B cell (primary cell): ENCODE measurements around the gene ZNF598. TPM values are rescaled to one million over a fixed set of nuclear protein-coding genes. Genes with fewer than 3 reads are reported as not detected.

ENCODE experiments used
- ATAC-seq: fragments of 200-7000 bp; cut with Tn5 transposase; one replicate; pipeline ENCODE4 v1.10.0; 2021; ENCODE audit warnings: low read depth, mild to moderate bottlenecking, moderate number of reproducible peaks, moderate library complexity
- CTCF ChIA-PET: fragments of 350-600 bp; sonication (Branson Sonifier 250); formaldehyde crosslinking; loops from one replicate; lab custom pipeline; 2021; ENCODE audit warnings: antibody characterized with exemption, inconsistent platforms; lab: Charles Lee
- POLR2A ChIA-PET: fragments of 350-600 bp; sonication (Branson Sonifier 250); formaldehyde crosslinking; loops from one replicate; lab custom pipeline; 2021; ENCODE audit warnings: antibody characterized with exemption; lab: Charles Lee
- DNase-seq: peaks from one replicate; pipeline ENCODE4 v3.0.0; 2013
- H2AFZ ChIP-seq: 2 replicates; pipeline ENCODE4 v1.6.1; 2012; ENCODE audit warnings: mild to moderate bottlenecking, low read depth, low read length; ENCODE audit not compliant: insufficient read depth, poor library complexity, severe bottlenecking
- H3K27ac ChIP-seq, 2 donors: 1 replicate in 1 of 2; 2 replicates in 1 of 2; pipeline ENCODE4 v1.5.1; 2012 to 2013; ENCODE audit warnings: low read length in 2 of 2, mild to moderate bottlenecking in 2 of 2, moderate library complexity in 1 of 2
- H3K27me3 ChIP-seq, 4 experiments: fragments of 200-600 bp in 1 of 4; sonication (generic) in 1 of 4; replicated peaks in 1 of 4; 1 replicate in 2 of 4; 2 replicates in 2 of 4; pipeline versions ENCODE4 v1.6.1 to v1.7.0; 2013 to 2016; ENCODE audit warnings: low read length in 3 of 4, mild to moderate bottlenecking in 2 of 4, mixed read lengths in 1 of 4, moderate library complexity in 1 of 4; ENCODE audit not compliant: insufficient read depth in 4 of 4, control insufficient read depth in 3 of 4; ENCODE audit errors: control extremely low read depth in 1 of 4
- H3K36me3 ChIP-seq, 2 experiments: replicated peaks in 1 of 2; 1 replicate in 1 of 2; 2 replicates in 1 of 2; pipeline versions ENCODE4 v1.6.1 to v1.7.1; 2013; ENCODE audit warnings: low read length in 1 of 2; ENCODE audit not compliant: insufficient read depth in 2 of 2, control insufficient read depth in 1 of 2; ENCODE audit errors: control extremely low read depth in 1 of 2, extremely low read depth in 1 of 2
- H3K4me1 ChIP-seq, 2 donors: fragments of 200-600 bp in 1 of 2; sonication (generic) in 1 of 2; 1 replicate in 1 of 2; 2 replicates in 1 of 2; pipeline versions ENCODE4 v1.5.1 to v1.6.1; 2013 to 2017; ENCODE audit warnings: low read length in 2 of 2; ENCODE audit not compliant: control insufficient read depth in 2 of 2, insufficient read depth in 2 of 2
- H3K4me2 ChIP-seq: replicated peaks from 2 replicates; pipeline ENCODE3; 2012; ENCODE audit warnings: mild to moderate bottlenecking, low read depth, low read length; ENCODE audit not compliant: poor library complexity, severe bottlenecking
- H3K4me3 ChIP-seq, 5 experiments: fragments of 200-600 bp in 1 of 5; sonication (generic) in 1 of 5; 1 replicate in 3 of 5; 2 replicates in 2 of 5; pipeline versions ENCODE4 v1.5.1 to v1.7.0; 2011 to 2016; ENCODE audit warnings: low read length in 4 of 5, mild to moderate bottlenecking in 4 of 5, low read depth in 2 of 5, control low read depth in 1 of 5, moderate library complexity in 1 of 5; ENCODE audit not compliant: insufficient read depth in 1 of 5; ENCODE audit errors: control extremely low read depth in 1 of 5, extremely low read depth in 1 of 5
- H3K79me2 ChIP-seq: fragments of 200-600 bp; sonication (generic); one replicate; pipeline ENCODE4 v1.6.0; 2016; ENCODE audit warnings: low read length; ENCODE audit not compliant: control insufficient read depth, insufficient read depth
- H3K9ac ChIP-seq: fragments of 200-600 bp; sonication (generic); 2 replicates; pipeline ENCODE4 v1.6.1; 2017; ENCODE audit warnings: mild to moderate bottlenecking, low read length, moderate library complexity
- H3K9me3 ChIP-seq, 3 donors: one replicate each; pipeline versions ENCODE4 v1.6.1 to v1.7.1; 2013; ENCODE audit warnings: low read length in 2 of 3; ENCODE audit not compliant: control insufficient read depth in 2 of 3, insufficient read depth in 1 of 3; ENCODE audit errors: control extremely low read depth in 1 of 3
- H4K20me1 ChIP-seq: 2 replicates; pipeline ENCODE4 v1.6.0; 2012; ENCODE audit warnings: mild to moderate bottlenecking, low read length; ENCODE audit not compliant: insufficient read depth, control insufficient read depth, poor library complexity, severe bottlenecking
- H3K27ac Mint-ChIP-seq: one replicate; pipeline ENCODE4 v1.8.0; 2021; ENCODE audit warnings: mixed read lengths
- H3K27me3 Mint-ChIP-seq: one replicate; pipeline ENCODE4 v1.8.0; 2021; ENCODE audit warnings: mixed read lengths
- H3K4me1 Mint-ChIP-seq: one replicate; pipeline ENCODE4 v1.8.0; 2021; ENCODE audit warnings: mixed read lengths
- H3K4me3 Mint-ChIP-seq: one replicate; pipeline ENCODE4 v1.8.0; 2021; ENCODE audit warnings: mixed read lengths
- H3K9me3 Mint-ChIP-seq: one replicate; pipeline ENCODE4 v1.8.0; 2022; ENCODE audit warnings: mixed read lengths; ENCODE audit not compliant: insufficient read depth
- EZH2 ChIP-seq: IDR thresholded peaks from 2 replicates; pipeline ENCODE4 v1.6.1; 2012; ENCODE audit warnings: borderline replicate concordance, low read depth, mild to moderate bottlenecking, moderate library complexity, low read length; ENCODE audit not compliant: insufficient read depth, poor library complexity, severe bottlenecking
- whole genome bisulfite sequencing: methylation state at CpG from one replicate; pipeline ENCODE4 v1.1.5; 2013; ENCODE audit warnings: missing lambda C conversion rate; ENCODE audit not compliant: insufficient coverage; 5-methylcytosine and 5-hydroxymethylcytosine counted together
- intact Hi-C: fragments of 100-400 bp; cut with micrococcal nuclease; formaldehyde crosslinking; loops from one replicate; pipeline ENCODE4 v1.10.0; 2022
- polyA plus RNA-seq: library from polyadenylated mRNA; depleted of rRNA; stranded (reverse); fragments of >200 nt; gene quantifications from 2 replicates; pipeline ENCODE4 v1.2.3, GENCODE V29; 2012
- total RNA-seq, 2 donors: library from RNA; stranded (reverse); fragments of 120-200 nt in 1 of 2; gene quantifications; 1 replicate in 1 of 2; 2 replicates in 1 of 2; pipeline versions ENCODE4 v1.2.3 to v1.2.4, GENCODE V29; 2013 to 2022
- TF ChIP-seq, protein P1 (sequence below): fragments of 200-600 bp; IDR thresholded peaks from one replicate; pipeline ENCODE4 v1.8.0; 2022; ENCODE audit warnings: antibody characterized with exemption, mild to moderate bottlenecking

ZNF598 gene
- total and polyA plus RNA-seq, 2 donors (not counting 1 experiment from before 2014, with no cell fraction given) = 49.5 to 61.5 TPM

DNA sequence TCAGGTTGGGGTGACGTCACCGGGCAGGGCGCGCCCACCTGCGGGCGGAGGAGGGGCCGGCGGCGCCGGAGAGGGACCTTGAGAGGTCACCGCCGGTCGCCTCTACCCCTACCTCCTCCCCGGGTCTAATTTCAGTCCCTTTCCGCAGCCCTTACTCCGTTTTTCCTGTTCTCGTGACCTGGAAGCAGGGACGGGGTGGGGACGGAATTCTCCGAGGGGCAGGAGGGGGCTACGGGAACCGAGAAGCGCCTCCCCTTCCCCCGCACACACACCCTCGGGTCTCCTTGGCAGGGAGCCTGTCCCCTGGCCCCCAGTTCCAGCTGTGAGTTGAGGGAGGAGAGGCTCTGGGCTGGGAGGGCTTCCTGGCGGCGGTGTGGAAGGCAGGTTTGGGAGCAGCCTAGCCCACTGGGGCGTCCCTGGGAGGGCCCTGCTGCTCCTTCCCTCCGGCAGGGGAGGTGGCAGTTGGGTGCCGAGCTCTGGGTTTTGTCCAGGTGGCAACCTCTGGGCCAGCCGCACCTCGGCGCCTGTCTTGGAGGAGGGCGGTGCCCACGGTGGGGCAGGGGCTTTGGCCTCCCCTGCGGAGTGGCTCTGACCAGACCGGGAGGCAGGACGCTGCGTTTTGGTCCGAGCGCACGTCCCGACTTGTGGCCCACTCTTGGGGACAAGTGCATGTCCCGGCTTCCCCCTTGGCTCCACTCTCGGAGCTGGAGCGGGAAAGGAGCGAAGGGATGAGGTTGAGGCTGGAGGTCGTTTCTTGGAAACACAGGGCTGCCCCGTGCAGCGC is 19.1 kb downstream of the ZNF598 start:
- Mint-ChIP-seq H3K4me3 (peak overlapping the region; percentile 91), H3K27ac (peak overlapping the region; percentile 97), H3K27me3 (no peaks in the 10 kb centered on the region), H3K4me1 (peaks cover 34% of the 10 kb centered on the region), H3K9me3 (no peaks in the 10 kb centered on the region)
- CTCF ChIA-PET = interaction anchor here (0.6 to 5.5 kb wide), 5 partner anchors 14 to 452 kb away, joined by 3 to 32 read pairs (median 4); partner anchors contain the start of gene TRAF7
- 2% methylated on average over 25 of the region's 50 CpGs for WGBS
- TF ChIP-seq EZH2 = peak; percentile 75
- TF ChIP-seq, protein P1, sequence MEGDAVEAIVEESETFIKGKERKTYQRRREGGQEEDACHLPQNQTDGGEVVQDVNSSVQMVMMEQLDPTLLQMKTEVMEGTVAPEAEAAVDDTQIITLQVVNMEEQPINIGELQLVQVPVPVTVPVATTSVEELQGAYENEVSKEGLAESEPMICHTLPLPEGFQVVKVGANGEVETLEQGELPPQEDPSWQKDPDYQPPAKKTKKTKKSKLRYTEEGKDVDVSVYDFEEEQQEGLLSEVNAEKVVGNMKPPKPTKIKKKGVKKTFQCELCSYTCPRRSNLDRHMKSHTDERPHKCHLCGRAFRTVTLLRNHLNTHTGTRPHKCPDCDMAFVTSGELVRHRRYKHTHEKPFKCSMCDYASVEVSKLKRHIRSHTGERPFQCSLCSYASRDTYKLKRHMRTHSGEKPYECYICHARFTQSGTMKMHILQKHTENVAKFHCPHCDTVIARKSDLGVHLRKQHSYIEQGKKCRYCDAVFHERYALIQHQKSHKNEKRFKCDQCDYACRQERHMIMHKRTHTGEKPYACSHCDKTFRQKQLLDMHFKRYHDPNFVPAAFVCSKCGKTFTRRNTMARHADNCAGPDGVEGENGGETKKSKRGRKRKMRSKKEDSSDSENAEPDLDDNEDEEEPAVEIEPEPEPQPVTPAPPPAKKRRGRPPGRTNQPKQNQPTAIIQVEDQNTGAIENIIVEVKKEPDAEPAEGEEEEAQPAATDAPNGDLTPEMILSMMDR = no peak
- peaks cover 0 to 7% of the 10 kb centered on the region in 2 experiments for H3K36me3 ChIP-seq
- DNase-seq = peak; percentile 78
- H3K9me3 ChIP-seq = peaks cover 0 to 13% (median 0%) of the 10 kb centered on the region in 3 donors
- peak overlapping the region; percentile 86 to 92 for H3K27ac ChIP-seq
- no peaks in the 10 kb centered on the region for H3K27me3 ChIP-seq
- H3K4me1 ChIP-seq = peaks cover 24 to 35% of the 10 kb centered on the region in 2 donors
- peak; percentile 17 for ATAC-seq
- peak overlapping the region; percentile 56 for H2AFZ ChIP-seq
- intact Hi-C loops = loop anchor here (1.0 to 10.0 kb wide), 4 partner anchors 7 to 787 kb away; partner anchors contain the start of genes ELOB, MSRB1 and RPS2
- H3K4me3 ChIP-seq = peak overlapping the region in 4 of 5 experiments; percentile 65 to 93 (median 69)
- no peaks in the 10 kb centered on the region for H3K79me2 ChIP-seq
- POLR2A ChIA-PET = interaction anchor here (0.7 to 3.0 kb wide), 13 partner anchors 8 to 261 kb away, joined by 3 to 36 read pairs (median 5); partner anchors contain the start of genes ECI1, MSRB1, RNF151 and RPS2
- no peaks in the 10 kb centered on the region for H4K20me1 ChIP-seq
- H3K4me2 ChIP-seq = peak overlapping the region; percentile 100
- H3K9ac ChIP-seq = peak overlapping the region; percentile 90

DNA sequence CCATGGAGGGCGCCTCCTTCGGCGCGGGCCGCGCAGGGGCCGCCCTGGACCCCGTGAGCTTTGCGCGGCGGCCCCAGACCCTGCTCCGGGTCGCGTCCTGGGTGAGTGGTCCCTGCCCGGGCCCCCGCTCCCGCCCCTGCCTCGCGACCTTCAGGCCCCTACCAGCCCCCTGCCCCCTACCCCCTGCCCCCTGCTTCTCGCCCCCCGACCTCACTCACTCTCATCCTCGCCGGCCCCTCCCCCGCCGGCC is 19.6 kb downstream of the ZNF598 start:
- Histone ChIP-seq H3K27ac (peak overlapping the region in 1 of 2 donors; percentile 92), H3K27me3 (no peaks in the 10 kb centered on the region), H3K4me3 (peak overlapping the region in 4 of 5 experiments; percentile 65 to 93 (median 69)), H3K36me3 (peaks cover 0 to 10% of the 10 kb centered on the region in 2 experiments), H2AFZ (no peak overlapping the region), H4K20me1 (no peaks in the 10 kb centered on the region), H3K9ac (peak overlapping the region; percentile 90), H3K4me2 (peak overlapping the region; percentile 100), H3K4me1 (peaks cover 26 to 40% of the 10 kb centered on the region in 2 donors), H3K79me2 (no peaks in the 10 kb centered on the region), H3K9me3 (peaks cover 0 to 13% (median 0%) of the 10 kb centered on the region in 3 donors)
- Mint-ChIP-seq H3K27me3 (no peaks in the 10 kb centered on the region), H3K4me3 (no peak overlapping the region), H3K9me3 (no peaks in the 10 kb centered on the region), H3K27ac (no peak overlapping the region), H3K4me1 (peaks cover 38% of the 10 kb centered on the region)
- WGBS = 0% methylated on average over 2 of the region's 25 CpGs
- no peak for TF ChIP-seq EZH2
- TF ChIP-seq, protein P1 = no peak
- ChIA-PET CTCF (no interaction called here), POLR2A (interaction anchor here (1.1 to 3.0 kb wide), 5 partner anchors 18 to 165 kb away, joined by 3 to 36 read pairs (median 3); partner anchors contain the start of genes RPS2, TBL3 and TRAF7)
- intact Hi-C loops = loop anchor here (2.0 to 10.0 kb wide), 3 partner anchors 25 to 787 kb away; partner anchors contain the start of genes ELOB, MSRB1 and RPS2
- ATAC-seq (no peak), DNase-seq (no peak)
